ENCODE measurements around the gene RAI1.

DNA sequence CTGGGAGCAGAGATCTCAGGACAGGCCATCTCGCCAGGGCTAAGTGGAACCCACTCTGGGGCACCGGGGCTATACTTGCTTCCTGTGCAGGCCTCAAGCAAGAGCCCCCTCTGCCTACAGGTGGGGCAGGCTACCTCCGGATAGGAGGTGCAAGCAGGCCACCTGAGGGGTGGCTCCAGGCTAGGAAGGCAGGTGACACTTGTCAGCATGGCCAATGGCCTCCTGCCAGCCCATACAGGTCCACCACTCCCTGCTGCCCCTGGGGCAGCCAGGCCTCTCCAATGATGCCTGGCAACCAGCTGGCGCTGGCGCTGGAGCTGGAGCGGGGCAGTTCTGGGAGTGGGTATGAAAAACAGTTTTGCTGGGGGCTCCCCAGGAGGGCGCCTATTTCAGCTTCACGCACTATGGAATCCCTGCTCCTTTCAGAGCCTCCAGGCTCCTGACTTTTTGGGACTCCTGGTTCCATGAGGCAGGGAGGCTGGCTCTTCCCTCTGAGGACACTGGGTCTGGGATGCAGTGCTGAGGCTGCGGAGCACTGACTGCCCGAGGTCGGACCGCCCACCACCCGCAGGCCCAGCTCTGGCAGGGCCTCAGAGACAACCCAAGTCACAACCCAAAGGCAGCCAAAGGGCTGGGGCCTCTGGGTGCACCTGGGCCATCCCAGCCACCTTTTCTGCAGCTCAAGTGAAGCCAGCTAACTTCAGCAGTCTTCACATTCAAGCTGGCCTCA, 164.0 kb downstream of the RAI1 start:
- TF ChIP-seq EZH2 (IDR thresholded peaks at IDR 0.05) (no peak), POLR2AphosphoS5 (IDR thresholded peaks at IDR 0.05; ENCODE audit: borderline replicate concordance, low read depth, low read length) (no peak)
